Stimulated activated CD8-positive, alpha-beta memory T cell treated with anti-CD3 and anti-CD28 coated beads, Interleukin-12 subunit alpha, Interleukin-12 subunit beta, amount 100 ng/mL, for 24 hours (primary cell): Measurements from ENCODE around the gene ARMC7.
"Not testable (repeated sequence)": the region's sequence is repeated elsewhere in the genome, so short reads cannot be mapped to it uniquely, and the experiment has no call there.

Source experiments
- DNase-seq: peaks from one replicate; pipeline ENCODE4 v3.0.0-alpha.2; 2020; ENCODE audit errors: extremely low read depth

Gene ARMC7

DNA sequence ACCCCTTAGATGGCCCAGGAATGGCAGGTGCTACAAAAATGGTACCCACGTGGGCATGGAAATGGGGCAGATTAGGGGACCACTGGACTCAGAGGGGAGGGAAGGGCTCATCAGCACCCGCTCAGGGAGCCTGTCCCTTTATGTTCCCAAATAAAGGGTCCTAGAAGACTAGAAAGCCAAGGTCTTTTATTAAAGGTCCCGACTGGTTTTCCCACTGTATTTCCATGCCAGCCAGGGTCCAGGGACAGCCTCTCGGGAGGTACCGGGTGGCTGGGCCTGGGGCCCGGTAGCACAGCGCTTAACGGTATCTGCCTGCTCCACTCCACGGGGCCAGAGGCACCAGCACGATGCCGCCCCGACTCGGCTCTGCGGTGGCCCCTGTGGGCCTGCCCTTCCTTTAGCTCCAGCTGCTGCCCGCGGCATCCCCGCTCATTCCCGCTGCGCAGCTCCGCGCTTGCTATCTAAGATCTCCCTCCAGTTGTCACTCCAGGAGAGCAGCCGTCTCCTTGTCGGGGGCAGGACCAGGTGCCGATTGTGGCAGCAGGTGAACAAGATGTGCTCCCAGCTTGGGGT, 20.4 kb downstream of the ARMC7 start:
- no peak for DNase-seq

DNA sequence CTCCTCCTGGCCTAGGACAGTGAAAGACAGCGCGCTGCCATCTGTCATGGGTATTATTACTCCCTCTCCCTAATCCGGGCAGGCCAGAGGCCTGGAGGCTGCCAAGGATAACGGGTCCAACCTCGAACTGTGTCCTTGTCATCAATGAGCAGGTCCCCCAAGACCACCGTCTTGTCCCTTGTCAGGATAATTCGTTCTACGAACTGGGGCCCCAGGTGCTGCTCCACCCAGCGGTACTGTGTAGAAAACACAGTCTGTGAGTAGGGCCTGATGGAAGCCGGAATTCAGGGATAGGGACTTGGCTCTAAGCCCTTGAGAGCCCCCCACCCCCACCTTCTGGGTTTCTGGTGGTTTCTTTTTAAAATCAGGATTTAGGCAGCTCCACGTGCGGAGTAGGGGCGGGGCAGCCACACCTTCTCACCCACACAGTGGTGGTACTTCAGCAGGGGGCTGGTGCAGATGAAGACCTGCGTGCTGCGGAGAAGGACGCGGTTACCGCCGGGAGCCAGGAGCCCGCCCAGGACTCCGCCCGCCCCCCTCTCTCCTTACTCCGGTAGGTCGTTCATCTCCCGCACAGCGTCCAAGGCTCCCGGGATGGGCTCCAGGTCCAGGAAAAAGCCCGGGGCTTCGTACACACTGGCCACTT, 21.0 kb downstream of the ARMC7 start:
- no peak for DNase-seq

DNA sequence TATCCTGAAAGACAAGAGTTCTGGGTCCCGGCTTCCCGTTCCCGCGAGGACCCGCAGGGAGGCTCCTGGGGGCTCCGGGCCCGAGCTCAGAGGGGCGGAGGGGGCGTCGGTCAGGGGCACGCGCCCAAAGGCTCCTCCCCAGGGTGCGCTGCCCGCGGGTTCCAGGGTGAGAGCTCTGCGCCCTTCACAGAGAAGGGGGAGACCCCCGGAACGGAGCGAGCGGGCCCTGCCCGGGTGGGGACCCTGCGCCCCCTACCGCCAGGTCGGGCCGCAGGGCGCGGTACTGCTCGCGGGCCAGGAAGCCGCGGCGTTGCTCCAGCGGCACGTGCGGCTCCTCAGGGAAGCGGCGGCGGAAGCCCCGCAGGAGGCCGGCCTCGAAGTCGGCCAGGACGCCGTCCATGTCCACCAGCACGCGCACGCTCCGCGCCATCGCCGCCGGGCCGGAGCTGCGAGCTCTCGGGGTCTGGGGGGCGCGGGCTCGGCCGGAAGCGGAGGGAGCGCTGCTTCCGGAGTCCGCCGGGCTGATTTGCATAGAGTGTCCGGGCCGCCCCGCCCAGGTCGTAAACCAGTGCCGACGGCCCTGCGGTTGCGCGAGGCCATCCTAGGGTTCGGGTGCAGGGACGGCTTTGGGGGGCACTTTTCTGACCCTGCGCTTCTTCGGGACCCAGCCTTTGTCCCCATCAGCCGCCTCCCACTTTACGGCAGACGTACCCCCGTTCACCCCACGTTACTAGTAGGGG, 21.7 kb downstream of the ARMC7 start, which contains the start of gene NT5C:
TSS of gene NT5C (minus strand) at position 465 of the 740 bp plus-strand sequence. CDS start at position 430, 35 bp downstream.
- no peak for DNase-seq

DNA sequence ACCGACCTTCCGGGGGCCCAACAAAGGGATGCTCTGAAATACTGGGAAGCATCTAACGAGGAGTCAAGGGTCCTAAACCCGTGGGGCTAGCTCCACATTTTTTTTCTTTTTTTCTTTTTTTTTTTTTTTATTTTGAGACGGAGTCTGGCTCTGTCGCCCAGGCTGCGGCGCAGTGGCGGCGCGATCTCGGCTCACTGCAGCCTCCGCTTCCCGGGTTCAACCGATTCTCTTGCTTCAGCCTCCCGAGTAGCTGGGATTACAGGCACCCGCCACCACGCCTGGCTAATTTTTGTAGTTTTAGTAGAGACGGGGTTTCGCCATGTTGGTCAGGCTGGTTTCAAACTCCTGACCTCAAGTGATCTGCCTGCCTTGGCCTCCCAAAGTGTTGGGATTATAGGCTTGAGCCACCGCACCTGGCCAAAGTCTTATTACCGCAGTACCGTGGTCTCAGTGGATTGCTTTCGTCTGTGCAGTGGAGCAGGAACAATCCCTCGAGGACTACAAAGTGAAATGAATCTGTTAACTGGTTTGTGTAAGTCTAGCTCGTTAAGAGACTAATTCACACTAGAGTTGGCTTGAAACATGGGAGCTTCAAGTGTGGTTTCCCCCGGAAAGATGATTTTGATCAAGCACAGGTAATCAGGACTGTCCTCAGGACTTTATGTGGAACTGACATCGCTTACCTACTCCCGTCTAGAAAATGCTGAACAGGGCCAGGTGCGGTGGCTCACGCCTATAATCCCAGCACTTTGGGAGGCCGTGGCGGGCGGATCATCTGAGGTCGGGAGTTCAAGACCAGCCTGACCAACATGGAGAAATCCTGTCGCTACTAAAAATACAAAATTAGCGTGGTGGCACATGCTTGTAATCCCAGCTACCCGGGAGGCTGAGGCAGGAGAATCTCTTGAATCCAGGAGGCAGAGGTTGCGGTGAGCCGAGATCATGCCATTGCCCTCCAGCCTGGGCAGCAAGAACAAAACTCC, 22.5 kb downstream of the ARMC7 start:
- DNase-seq: not testable (repeated sequence)

DNA sequence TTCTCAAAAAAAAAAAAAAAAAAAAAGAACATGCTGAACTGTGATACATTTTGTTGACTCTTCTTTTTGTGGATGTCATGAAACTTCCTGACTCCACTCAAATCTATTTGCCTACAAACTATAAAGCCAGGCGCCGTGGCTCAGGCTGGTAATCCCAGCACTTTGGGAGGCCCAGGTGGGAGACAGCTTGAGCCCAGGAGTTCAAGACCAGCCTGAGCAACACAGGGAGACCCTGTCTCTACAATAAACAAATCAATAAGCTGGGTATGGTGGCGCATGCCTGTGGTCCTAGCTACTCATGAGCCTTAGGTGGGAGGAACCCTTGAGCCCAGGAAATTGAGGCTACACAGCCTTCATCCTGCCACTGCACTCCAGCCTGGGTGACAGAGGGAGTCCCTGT, 23.2 kb downstream of the ARMC7 start:
- no peak for DNase-seq

DNA sequence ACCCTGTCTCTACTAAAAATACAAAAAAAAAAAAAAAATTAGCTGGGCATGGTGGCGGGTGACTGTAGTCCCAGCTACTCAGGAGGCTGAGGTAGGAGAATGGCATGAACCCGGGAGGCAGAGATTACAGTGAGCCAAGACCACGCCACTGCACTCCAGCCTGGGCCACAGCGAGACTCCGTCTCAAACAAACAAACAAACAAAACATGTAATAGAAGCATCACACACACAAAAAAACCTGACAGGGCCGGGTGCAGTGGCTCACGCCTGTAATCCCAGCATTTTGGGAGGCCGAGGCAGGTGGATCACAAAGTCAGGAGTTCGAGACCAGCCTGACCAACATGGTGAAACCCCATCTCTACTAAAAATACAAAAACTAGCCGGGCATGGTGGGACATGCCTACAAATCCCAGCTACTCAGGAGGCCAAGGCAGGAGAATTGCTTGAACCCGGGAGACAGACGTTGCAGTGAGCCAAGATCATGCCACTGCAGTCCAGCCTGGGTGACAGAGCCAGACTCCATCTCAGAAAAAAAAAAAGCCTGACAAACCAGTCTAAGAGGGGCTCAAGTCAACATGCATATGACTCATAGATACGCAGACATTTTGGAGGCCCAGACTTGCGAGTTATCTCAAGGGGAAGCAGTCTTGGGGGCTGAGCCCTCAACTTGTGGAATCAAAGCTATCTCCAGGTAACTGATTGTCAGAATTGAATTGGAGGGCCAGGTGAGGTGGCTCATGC, 24.0 kb downstream of the ARMC7 start:
- DNase-seq: not testable (repeated sequence)

DNA sequence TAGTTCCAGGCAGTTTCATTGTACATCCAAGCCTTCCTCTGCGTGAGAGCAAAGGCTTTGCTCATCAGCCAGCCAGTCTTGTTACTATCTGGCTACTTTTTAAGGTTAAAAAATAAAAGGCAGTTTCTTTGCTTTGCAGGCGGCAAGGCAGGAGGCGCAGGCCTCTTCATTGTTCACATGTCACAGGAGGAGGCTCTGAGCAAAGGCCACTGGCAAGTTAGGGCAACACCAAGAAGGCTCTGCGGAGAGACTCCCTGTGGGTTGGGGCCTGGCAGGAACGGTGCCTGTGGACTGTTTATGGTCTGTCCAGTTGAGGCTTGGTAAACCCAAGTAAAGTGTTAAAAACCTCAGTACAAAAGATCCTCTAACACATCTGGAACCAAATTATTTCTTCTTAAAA, 25.7 kb downstream of the ARMC7 start:
- no peak for DNase-seq

DNA sequence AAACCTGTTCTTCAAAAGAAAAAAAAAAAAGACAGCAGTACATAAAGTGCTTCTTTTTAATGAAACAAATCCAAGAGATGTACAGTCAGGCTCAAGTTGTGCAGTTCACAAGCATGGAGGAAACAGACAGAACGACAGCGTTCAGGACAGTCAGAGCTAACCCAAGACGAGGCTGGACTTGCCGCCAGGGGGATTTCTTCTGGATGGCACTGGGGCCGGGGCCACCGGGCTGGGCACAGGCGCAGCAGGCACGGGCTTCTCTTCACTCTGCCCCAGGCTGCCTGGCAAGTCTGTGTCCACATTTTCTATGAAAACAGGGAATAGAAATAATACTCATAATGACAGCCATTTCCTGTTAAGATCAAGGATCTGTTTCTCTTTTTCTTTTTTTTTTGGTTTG, 26.2 kb downstream of the ARMC7 start:
- no peak for DNase-seq

DNA sequence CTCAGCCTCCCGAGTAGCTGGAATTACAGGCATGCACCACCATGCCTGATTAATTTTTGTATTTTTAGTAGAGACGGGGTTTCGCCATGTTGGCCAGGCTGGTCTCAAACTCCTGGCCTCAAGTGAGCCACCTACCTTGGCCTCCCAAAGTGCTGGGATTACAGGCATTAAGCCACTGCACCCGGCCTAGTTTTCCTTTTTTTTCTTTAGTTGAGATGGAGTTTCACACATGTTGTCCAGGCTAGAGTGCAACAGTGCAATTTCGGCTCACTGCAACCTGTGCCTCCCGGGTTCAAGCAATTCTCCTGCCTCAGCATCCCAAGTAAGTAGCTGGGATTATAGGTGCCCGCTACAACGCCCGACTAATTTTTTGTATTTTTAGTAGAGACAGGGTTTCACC, 28.0 kb downstream of the ARMC7 start:
- not testable (repeated sequence) for DNase-seq

DNA sequence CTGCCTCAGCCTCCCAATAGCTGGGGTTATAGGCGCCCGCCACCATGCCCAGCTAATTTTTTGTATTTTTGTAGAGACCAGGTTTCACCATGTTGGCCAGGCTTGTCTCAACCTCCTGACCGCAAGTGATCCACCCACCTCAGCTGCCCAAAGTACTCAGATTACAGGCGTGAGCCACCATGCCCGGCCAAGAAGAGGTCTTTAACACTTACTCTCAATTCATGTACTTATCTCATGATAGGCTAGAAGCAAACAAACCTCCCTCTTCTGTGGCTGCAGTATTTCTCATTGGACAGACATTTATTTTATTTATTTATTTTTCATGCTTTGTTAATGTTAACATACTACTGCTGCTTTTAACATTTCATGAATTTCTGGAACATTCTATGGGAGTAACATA, 28.8 kb downstream of the ARMC7 start:
- no peak for DNase-seq

DNA sequence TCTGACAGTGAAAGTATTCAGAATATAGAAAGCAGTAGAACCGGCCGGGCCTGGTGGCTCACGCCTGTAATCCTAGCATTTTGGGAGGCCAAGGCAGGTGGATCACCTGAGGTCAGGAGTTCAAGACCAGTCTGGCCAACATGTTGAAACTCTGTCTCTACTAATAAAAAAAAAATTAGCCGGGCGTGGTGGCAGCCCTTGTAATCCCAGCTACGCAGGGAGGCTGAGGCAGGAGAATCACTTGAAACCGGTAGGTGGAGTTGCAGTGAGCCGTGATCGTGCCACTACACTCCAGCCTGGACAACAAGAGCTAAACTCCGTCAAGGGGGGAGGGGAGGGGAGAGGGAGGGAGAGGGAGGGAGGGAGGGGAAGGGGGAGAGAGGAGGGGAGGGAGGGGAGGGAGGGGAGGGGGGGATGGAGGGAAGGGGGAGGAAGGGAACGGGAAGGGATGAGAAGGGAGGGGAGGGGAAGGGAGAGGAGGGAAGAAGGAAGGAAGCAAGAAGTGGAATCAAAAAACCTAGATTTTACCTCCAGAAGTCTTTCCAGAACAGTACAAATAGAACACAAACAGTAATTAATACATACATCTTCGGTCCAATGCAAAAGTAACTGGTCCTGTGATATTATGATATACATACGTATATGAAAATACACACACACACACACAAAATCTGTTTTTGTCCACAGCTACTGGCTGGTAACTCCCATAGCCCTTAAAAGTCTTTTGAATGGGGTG, 32.6 kb downstream of the ARMC7 start:
- DNase-seq: no peak

DNA sequence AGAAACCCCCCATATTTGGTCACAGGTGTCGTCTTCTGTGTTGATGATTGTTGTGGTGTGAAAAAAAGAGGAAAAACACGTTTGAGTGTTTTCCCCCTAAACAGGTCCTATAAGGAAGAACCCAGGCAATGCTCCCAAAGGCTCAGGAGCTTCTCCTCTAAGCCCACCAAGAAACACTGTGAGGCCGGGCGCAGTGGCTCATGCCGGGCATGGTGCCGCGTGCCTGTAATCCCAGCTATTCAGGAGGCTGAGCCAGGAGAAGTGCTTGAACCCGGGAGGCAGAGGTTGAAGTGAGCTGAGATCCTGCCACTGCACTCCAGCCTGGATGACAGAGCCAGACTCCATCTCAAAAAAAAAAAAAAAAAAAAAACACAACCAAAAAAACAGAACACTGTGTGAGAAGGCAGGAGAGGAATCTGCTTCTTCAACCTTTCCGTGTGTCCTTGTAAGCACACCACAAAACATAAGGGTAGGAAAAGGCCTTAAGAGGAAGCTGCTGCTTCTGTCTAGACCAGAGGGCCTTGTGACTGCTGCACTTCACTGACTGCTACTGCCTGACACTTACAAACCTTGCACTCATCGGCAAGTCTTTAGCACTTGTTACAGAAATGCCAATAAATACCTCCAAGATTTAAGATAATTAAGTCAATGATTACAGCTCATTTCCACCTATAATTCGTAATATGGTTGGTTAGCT, 35.2 kb downstream of the ARMC7 start:
- no peak for DNase-seq

DNA sequence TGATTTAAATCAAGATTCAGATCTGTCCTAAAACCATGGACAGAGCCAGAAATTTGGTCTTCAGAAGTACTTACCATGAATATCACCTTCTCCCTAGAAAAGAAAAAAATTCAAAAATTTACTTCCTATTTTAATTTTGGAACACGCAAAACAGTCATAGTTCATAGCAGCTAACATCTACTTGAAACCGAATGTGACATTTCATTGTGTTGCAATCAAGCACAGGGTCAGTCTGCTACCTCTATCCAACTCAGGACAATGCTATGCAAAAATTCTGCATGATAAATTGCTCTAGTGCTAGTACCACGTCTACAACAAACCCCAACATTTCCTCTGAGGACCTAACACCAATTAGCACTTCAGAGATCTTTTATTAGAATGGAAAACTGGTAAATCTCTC, 36.8 kb downstream of the ARMC7 start:
- no peak for DNase-seq

DNA sequence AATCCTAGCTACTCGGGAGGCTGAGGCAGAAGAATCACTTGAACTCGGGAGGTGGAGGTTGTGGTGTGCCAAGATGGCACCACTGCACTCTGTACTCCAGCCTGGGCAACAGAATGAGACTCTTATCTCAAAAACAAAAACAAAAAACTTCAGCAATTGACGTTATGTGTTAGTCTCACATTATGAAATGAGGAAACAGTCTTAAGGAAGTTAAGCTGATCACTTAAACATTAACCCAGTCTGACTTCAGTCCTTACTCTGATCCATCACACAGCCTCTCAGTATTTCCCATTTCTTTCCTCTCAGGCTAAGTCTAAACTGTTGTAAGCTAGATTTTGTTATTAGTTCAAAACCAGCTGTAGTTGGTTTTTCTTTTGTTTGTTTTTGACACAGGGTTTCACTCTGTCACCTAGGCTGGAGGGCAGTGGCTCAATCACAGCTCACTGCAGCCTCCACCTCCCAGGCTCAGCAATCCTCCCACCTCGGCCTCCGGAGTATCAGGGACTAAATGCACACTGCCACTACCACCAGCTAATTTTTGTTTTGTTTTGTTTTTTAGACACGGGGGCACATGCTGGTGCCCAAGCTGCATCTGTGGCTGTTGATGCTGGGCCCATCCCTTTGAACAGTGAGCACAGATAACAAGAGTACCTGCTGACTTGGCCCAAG, 38.2 kb downstream of the ARMC7 start:
- DNase-seq: no peak

DNA sequence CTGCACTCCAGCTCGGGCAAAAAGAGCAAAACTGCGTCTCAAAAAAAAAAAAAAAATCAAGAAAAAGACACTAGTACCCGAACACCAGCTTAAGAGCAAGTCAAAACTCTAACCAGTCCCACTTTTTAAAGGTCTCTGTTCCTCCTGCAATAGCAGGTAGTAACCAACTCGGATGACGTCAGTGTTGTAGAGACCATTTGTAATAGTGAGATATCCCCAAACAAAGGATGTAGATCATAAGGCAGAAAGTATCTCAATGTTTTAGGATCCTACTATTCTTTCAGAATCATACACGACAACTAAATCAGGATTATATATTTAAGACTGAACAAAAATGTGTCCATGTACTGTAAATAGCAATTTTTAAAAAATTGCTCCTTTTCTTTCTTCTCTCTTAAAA, 42.2 kb downstream of the ARMC7 start:
- DNase-seq: no peak

DNA sequence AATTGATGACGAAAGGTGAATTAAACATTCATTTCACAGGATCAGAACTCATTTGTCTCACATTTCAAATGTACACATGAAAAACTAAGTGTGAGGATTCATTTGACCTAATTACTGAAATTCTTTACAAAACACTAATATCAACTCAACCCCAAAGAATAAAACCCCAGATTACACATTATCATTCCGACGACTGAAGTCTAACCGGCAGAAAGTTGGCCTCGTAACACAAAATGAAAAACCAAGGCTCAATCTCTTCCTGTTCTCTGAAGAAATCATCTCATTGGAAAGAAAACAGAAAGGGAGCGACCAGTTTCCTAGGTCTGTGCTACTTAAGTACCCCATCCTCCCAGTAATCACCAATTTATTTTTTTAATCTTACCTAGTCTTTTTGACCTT, 42.8 kb downstream of the ARMC7 start:
- DNase-seq: no peak

DNA sequence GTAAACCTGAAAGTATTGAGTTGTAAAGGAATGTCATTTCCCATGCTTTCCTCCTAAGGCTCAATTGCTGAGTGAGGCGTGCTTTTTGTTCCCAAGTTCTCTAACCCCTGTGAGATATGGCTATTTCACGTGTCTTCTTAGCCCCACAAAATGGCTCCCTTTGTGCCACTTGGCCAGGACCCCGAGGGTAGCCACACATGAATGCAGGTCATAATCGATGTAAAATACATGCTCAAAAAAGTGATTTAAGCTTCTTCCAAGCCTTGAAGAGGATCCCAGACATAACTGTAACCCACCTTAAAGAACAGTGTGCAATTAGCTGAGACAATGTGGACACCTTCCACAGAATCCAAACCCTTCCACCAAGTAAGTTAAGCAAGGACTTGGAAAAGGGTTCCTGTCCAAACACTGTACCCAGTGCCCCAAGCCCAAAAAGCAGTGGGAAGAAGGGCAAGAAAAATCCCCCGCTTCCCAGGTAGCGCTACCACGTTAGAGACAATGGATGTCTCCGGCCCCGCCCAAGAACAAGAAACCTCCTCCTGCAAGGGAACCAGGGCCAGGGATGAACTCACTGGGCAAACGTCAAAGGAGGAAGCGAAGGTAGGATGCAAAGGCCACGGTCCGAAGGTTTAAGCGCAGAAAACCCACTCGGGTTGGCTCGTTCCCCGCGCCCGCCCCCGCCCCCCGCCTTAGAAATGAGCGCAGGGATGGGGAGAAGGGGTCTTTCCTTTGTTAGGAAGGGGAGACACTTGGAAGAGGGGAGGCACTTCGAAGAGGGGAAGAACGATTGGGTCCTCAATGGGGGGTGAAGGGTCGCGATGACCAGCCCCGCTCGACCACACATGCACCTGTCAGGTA, 43.4 kb downstream of the ARMC7 start:
- no peak for DNase-seq

DNA sequence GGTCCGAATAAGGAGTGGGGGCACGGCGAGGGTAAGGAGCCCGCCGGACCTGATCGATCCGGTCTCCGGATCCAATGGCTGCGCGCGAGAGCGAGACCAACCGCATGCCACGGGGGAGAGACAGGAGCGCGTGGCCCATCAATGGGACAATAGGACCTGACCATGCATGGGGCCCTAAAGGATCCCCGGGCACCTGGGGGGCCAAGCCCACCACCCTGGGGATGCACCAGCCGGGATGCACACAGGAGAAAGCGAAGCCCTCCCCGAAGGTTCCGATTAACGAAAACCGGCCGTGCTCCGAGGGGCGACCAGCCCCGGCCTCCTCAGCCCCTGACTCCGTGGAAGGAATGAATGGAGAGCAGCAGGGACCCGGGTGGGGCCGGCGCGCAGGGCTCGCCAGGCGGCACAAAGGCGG, 44.0 kb downstream of the ARMC7 start:
- no peak for DNase-seq
